Peyer's patch (tissue), 4 donors: ENCODE data around the gene HEATR1.

Source experiments
- POLR2A ChIP-seq, 2 donors: fragments of 450-650 bp; IDR thresholded peaks; one replicate each; pipeline ENCODE4 v1.5.1; 2017; ENCODE audit warnings: antibody characterized with exemption in 2 of 2, mild to moderate bottlenecking in 2 of 2, moderate library complexity in 2 of 2
- TF ChIP-seq, protein P1 (sequence below), 6 experiments: fragments of 450-650 bp in 4 of 6; fragments of 200-600 bp in 2 of 6; sonication (generic) in 1 of 6; IDR thresholded peaks; one replicate each; pipeline ENCODE4 v1.5.1; 2017 to 2019; ENCODE audit warnings: antibody characterized with exemption in 6 of 6, mild to moderate bottlenecking in 3 of 6, moderate library complexity in 1 of 6

DNA sequence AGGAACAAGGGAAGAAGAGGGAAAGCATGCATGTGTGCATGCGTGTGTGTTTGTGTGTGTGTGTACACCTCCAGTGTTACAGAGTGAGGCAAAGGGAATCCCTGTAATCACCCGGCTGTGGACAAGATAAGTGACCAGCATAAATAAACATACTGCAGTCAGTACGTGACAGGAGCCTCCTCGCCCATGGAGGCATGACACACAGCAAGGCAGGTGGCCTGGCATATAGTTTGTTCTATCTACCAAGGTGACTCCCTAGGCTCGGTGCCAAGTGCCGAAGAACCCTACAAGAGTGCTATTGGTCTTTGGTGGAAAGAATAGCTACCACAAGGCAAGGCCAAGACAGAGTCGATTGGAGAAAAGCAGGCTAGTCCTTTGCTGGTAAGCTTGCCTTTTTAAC is 31.7 kb upstream of the HEATR1 start:
- TF ChIP-seq, protein P1, sequence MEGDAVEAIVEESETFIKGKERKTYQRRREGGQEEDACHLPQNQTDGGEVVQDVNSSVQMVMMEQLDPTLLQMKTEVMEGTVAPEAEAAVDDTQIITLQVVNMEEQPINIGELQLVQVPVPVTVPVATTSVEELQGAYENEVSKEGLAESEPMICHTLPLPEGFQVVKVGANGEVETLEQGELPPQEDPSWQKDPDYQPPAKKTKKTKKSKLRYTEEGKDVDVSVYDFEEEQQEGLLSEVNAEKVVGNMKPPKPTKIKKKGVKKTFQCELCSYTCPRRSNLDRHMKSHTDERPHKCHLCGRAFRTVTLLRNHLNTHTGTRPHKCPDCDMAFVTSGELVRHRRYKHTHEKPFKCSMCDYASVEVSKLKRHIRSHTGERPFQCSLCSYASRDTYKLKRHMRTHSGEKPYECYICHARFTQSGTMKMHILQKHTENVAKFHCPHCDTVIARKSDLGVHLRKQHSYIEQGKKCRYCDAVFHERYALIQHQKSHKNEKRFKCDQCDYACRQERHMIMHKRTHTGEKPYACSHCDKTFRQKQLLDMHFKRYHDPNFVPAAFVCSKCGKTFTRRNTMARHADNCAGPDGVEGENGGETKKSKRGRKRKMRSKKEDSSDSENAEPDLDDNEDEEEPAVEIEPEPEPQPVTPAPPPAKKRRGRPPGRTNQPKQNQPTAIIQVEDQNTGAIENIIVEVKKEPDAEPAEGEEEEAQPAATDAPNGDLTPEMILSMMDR (IDR thresholded peaks at IDR 0.05) = no peak
- TF ChIP-seq POLR2A (IDR thresholded peaks at IDR 0.05) = no peak
